ENCODE measurements around the gene KRTAP10-4.
"Not testable (repeated sequence)": the region's sequence is repeated elsewhere in the genome, so short reads cannot be mapped to it uniquely, and the experiment has no call there.

KRTAP10-4 gene

GRCh38 chr21:44573630-44574456, at the start of gene KRTAP10-4:
TSS of gene KRTAP10-4 (plus strand) at chr21:44573729. CDS start at chr21:44573759, 30 bp downstream.
- DNase-seq, result not testable (repeated sequence)

- DNase-seq, result no peak
Measured at GRCh38 chr21:44524414-44525371, 48.8 kb upstream of the KRTAP10-4 start.

GRCh38 chr21:44525391-44526095, 48.0 kb upstream of the KRTAP10-4 start:
- no peak for DNase-seq

GRCh38 chr21:44526096-44526997, 47.2 kb upstream of the KRTAP10-4 start:
- DNase-seq, result no peak

- no peak for DNase-seq
Measured at GRCh38 chr21:44527156-44527982, 46.2 kb upstream of the KRTAP10-4 start.

GRCh38 chr21:44527983-44528633, 45.4 kb upstream of the KRTAP10-4 start:
- no peak for DNase-seq

GRCh38 chr21:44528634-44528995, 44.9 kb upstream of the KRTAP10-4 start:
- no peak for DNase-seq

- no peak for DNase-seq
Measured at GRCh38 chr21:44529011-44529421, 44.5 kb upstream of the KRTAP10-4 start.

GRCh38 chr21:44529503-44530125, 43.9 kb upstream of the KRTAP10-4 start:
- no peak for DNase-seq

GRCh38 chr21:44530221-44530902, 43.2 kb upstream of the KRTAP10-4 start:
- no peak for DNase-seq

- DNase-seq, result no peak
Measured at GRCh38 chr21:44530903-44531605, 42.5 kb upstream of the KRTAP10-4 start.

GRCh38 chr21:44531606-44532564, 41.6 kb upstream of the KRTAP10-4 start:
- no peak for DNase-seq

- no peak for DNase-seq
Measured at GRCh38 chr21:44532712-44533111, 40.8 kb upstream of the KRTAP10-4 start.

- no peak for DNase-seq
Measured at GRCh38 chr21:44533121-44533890, 40.2 kb upstream of the KRTAP10-4 start.

GRCh38 chr21:44533891-44534627, 39.5 kb upstream of the KRTAP10-4 start:
- no peak for DNase-seq

GRCh38 chr21:44534688-44535087, 38.8 kb upstream of the KRTAP10-4 start:
- no peak for DNase-seq

Data from Kasumi-1 (cell line).